HG03045 (cell line): Measurements from ENCODE around the gene NLK.

Experiments
- ATAC-seq: cut with Tn5 transposase; IDR thresholded peaks from one replicate; pipeline ENCODE4 v1.9.1; 2021; ENCODE audit warnings: mild to moderate bottlenecking, moderate library complexity; ENCODE audit not compliant: unreplicated experiment

Gene NLK

DNA sequence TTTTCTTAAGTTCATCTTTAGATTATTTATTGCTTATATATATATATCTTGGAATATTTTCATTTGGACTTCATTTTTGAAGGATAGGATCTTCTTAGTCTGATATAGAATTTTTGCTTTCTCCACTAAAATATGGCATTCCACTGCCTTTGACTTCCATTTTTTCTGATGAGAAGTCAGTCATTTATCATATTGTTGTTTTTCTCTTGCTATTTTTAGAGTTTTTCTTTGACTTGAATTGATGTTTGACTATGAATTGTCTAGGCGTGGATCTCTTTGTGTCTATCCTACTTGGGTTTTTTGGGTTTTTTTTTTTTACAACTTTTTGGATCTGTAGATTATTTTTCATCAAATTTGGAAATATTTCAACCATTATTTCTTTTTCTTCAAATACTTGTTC is 67.7 kb downstream of the NLK start:
- no peak for ATAC-seq

DNA sequence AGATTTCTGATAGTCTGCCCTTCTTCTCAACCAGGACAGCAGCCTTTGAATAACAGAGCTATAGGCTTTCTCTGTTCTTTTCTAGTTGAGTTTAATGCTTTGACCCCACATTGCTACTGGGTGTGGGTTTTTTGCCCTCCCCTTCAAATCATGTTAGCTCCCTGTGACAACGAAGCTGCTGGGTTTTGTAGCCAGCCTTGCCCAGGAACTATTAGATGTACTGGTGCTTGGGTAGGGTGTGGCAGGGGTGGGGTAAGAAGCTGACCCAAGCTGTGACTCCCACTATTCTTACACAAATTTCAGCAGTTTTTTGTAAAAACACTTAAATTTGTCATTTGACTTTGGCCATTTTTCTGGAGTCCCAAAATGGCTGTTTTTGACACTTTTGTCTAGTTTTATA is 69.7 kb downstream of the NLK start:
- no peak for ATAC-seq

DNA sequence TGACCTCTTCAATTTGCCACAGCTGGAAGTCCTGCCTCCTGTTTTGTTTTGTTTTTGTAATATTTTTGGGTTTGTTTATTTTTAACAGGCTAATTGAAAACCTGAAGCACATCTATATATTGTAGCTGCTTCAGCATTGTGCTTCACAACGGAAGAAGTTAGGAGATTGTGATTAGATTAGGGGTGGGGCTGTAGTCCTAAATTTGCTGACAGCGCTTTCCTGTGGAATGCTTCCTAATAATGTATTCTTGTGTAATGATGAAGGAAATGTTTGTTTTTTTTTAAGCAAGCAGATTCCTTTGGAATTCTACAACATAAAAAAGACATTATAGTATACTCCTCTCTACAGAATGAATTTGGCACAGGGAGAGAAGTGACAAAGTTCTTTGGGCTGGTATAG is 70.1 kb downstream of the NLK start:
- no peak for ATAC-seq

DNA sequence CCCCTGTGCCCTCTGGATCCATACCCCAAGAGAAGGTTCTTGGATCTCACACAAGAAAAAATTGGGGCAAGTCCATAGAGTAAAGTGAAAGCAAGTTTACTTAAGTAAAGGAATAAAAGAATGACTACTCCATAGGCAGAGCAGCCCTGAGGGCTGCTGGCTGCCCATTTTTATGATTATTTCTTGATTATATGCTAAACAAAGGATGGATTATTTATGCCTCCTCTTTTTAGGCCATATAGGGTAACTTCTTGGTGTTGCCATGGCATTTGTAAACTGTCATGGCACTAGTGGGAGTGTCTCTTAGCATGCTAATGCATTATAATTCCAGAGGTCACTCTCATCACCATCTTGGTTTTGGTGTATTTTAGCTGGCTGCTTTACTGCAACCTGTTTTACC is 70.8 kb downstream of the NLK start:
- ATAC-seq = no peak

DNA sequence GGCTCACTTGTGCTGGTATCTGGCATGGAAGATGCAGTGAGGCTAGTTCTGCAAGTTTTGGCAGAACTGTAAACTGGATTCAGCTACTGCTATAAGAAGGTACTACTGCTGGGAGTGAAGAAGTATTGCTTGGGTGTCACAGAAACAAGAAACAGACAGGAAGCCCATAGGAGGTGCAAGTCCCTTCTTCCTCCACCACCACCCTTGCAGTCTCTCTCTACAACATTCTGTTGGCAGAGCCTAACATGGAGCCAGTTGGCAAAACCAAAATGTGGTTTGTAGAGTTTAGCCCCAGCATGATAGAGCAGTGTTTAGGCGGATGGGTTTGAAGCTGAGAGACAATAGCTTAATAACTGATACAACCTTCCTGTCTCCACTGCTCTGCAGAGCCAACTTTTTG is 72.6 kb downstream of the NLK start:
- ATAC-seq = no peak

DNA sequence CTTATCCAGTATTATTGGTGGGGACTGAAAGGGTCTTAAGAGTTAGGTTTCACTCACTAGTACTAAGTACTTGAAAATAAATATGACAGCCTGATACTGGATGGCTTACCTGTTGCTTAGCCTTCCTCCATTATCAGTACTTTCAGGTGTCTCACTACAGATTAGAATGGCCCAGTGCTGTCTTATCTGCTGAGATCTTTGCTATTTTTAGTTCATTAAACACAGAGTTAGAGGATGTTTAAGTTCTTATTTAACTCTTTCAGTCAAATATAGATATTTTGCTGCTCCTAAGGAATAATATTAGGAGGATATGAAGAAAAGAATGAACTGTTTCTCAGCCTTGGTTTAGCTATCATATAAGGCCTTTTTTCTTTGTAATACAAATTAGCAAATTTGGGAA is 74.8 kb downstream of the NLK start:
- ATAC-seq = no peak

DNA sequence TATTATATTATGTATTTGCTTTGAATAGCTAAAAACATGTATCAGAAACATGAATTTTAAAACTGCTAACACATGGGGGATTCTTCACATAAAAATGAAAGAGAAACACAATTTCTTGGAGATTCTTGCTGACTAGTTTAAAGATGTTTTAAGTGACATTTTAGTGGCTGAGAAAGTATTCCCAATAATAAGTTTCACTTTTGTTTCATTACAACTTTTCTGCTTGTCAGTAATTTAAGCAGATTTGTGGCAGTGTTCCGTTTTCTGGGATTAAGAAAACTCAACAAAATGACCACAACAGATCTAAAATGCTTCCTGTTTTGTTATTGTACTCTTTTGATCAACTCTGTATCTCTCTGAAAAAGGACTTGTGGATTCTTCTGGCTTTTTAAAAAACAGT is 75.9 kb downstream of the NLK start:
- no peak for ATAC-seq

DNA sequence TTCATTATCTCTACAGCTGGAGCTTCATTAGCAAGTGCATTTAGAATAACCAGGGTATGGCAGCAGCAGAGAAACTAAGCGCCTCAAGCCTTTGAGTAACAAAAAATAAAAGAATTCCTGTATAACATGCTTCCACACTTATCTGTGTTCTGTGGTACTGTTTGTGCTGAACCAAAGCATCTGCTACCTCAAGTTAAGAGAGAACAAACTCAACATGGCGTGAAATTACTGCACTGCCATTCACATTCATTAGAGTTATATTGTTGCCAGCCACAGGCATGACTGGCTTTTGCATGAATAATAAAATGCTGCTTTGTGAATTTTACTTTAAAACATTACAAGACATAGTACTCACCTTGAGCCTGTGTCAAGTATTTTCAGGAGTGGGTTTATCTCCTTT is 76.6 kb downstream of the NLK start:
- no peak for ATAC-seq

DNA sequence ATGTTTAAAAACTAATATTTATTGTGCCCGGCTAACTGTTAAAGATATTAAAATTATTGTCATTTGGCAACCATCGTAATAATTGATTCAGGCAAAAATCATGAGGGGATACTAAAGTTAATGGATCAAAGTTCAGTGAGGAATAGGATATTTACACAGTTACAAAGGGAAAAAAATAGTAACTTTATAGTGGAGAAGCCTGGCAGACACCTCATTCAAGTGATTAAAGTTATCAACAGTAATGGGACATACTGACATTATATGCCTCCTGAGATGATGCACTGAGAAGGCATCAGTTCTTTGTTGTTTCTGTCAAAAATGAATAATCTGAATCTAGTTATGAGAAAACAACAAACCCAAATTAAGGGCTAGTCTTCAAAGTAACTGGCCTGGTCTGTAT is 77.1 kb downstream of the NLK start:
- ATAC-seq = no peak

DNA sequence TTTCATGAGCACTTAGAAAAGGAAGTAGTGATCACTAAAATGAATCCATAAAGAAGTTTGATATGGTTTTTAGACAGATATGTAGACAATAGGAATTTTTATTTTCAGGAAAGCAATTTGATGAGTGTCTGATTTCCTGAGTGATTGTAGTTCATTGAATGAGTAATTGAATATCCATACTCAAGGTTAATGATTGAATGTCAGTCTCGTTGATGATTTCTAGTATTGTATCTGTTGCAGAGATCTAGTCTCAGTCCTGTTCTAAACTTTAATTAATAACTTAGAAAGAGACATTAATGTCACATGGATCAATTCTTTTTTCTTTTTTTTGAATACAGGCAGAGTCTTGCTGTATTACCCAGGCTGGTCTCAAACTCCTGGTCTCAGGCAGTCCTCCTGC is 78.3 kb downstream of the NLK start:
- no peak for ATAC-seq

DNA sequence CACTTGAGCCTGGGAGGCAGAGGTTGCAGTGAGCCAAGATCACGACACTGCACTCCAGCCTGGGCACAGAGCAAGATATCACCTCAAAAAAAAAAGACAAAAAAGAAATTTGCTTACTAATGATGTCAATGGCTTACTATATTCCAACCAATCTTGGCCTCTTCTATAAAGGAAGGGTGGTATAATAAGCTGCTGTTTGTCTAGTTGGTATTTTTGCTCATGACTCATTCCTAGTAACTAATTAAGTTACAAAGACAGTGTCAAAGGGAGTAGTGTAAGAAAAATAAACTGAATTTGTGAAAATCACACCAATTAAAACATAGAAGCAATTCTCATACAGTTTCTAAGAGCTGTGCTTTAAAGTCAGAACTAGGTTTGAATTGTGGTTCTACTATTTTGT is 82.5 kb downstream of the NLK start:
- ATAC-seq = no peak

DNA sequence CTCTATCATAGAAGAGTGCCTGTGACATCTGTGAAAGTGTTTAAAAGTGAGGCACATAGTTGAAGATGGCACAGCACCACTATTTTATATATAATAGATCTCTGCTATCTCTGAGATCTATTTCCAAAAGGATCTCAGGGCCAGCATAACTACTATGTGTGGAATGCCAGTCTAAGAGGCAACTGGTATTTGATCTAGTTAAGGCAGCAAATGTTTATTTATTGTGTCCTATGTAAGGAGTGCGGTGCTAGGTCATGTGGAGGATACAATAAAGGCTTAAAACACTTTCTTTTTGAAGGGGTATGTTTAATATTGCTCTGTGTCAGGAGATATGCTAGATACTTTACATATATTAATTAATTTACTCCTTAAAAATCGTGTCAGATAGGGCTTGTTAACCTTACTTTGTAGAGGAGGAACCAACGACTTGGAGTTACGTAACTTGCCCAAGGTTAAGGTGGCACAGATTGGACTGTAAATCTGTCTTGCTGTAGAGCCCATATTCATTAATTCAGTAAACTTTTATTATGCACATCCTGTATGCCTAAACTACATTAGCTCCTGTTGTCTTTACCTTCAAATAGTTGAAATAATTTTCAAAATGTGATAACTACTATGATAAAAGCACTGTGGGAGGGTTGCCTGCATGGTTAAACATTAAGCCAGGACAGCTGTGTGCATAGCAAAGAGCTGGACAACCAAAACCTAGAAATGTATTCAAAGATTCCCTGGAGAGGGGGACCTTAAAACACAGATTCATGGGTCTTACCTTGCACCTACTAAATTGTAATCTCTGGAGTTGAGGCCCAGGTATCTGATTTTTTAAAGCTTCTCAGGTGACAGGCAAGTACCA is 83.3 kb downstream of the NLK start:
- no peak for ATAC-seq

DNA sequence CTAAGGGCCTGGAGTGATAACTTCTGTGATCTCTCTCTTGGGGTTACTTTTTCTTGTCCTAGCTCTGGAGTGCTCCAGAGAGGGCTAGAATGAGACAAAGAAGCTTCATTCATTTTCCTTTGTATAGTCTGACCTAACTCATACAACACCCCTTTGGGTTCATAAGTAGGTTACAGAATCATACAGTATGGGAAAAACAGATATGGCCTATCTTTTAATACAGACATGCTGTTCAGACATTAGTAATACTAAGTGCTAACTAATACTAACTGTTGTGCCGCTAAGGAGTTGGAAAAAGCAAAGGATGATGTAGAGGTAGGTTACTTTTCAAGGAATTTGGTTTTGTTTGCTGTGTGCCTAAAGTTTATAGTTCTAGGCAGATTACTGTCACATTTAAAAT is 84.7 kb downstream of the NLK start:
- ATAC-seq = no peak

DNA sequence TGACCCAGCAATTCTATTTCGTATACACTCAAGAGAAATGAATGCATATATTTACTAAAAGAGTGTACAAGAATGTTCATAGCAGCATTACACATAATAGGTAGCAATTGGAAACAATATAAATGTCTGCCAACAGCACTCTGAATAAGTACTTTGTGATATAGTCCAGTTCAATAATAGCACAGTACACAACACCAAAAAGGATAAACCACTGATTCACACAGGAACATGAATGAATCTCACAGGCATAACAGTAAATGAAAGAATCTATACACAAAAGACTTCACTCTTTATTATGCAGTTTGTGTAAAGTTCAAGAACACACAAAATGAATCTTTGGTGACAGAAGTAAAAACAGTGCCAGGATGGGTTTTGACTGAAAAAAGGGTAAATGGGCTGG is 86.3 kb downstream of the NLK start:
- no peak for ATAC-seq

DNA sequence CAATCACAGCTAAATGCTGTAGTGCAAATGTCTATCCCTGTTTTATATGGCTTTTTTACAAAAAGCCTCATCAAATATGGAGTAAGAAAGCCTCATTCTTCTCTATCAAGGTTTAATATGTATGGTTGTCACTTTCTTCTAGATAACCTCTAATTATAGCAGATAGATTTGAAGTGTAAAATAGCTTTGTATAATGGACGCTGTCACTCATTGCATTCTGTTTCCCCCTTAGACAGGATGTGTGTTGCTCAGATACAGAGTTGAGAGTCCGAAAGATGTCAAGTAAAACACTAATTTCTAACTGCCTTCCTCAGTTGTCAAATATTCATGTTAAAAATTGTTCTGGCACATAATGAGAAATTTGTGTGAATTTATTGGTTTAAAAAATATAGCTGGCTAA is 88.0 kb downstream of the NLK start:
- ATAC-seq = no peak

DNA sequence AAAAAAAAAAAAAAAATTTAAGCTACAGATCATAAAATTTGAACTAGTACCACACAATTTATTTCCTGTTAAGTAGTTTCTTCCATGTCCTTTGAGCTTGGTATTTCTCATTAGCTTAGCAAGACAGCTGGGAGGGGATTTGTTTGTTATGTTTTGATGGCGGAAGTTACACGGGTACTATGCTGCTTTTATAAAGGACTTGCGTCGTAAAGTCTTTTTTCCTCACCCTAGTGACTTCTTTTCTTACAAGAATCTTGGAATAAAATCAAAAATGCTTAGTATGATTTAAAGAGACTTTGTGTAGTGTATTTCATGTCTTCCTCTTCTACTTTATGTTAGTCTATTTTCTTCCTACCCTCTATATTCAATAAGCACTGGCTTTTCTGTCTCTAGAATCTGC is 89.1 kb downstream of the NLK start:
- ATAC-seq = no peak

DNA sequence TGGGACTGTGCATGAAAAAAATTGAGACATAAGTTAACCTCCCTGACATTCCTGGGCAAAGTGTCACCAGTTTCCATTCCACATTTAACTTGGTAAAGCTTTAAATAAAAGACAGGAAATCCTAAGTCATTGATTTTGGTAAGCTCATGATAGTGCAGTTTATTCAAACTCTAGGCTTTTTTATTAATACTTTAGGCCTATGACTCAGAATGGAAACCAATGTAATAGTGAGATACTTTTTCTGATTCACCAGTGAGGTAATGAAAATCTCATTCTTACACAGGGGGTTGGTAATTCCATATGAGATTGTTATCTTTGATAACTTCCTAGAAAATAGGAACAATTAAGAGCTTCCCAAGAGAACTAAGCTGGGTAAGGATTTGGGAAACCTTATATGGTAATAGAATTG is 91.1 kb downstream of the NLK start:
- no peak for ATAC-seq

DNA sequence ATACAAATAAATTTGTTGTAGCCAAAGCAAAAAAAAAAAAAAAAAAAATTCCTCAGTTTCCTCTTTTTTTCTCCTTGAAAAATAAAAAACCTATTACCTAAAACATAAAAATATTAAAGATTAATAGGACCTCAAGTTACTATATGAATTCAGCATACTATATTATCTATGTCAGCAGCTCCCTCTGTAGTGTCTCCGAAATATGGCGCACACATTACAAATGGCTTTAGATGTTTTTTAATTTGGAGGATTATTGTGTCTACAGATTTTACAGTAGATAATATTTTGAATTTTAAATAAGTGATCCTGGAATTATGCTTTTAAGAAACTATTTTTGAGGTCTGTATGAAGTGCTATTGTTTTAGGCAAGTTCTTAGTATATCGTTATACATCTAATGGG is 94.4 kb downstream of the NLK start:
- ATAC-seq = no peak

DNA sequence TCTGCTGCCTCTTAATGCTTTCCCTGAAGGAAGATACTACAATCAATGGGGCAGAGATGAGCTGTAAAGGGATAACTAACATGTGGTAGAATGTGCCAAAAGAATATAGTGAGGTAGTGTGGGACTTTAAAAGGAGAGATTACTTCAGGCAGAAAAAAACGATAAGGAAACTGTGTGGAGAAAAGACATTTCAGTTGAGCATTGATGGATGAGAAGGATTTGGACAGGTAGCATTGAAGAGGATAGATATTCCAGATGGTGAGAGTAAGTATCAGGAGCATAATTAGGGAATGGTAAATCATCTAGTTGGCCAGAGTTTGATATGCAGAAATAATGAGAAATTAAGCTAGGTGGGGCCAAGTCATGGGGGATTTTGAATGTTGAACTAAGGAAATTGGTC is 97.3 kb downstream of the NLK start:
- ATAC-seq = no peak

DNA sequence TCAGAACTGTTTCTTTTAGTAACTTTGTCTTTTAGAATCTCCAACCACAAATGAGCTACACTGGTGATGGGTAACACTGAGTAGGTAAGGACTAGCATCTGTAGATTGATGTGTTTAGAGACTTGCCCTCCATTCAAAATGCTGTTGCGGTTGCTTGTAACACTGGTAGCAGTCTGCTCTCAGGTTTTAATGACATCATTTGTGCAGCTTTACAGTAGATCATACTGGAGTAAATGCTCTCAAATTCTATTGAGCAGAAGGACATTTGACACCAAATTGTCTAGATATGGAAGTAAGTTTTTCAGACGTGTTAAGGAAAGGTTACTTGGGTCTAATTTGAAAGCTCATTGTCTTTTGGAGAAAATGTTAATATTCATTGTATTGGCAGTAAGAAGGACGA is 98.8 kb downstream of the NLK start:
- no peak for ATAC-seq

DNA sequence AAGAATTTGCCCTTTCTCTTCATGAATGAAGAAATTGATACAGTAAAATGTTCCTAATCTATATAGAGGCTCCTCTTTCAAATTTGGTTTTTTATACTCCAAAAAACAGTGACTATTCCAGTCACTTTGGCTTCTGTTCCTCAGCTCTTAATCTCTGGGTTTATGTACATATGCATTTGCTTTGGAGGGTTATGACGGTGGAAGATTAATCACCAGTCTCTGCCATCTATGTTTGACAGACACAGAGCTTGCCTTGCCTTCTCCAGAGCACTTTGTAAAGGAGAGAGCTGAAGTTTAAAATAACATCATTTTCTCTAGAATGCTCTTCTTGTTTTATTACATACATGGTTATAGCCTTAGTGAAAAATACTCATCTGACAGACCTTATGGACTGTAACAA is 99.3 kb downstream of the NLK start:
- ATAC-seq = no peak

DNA sequence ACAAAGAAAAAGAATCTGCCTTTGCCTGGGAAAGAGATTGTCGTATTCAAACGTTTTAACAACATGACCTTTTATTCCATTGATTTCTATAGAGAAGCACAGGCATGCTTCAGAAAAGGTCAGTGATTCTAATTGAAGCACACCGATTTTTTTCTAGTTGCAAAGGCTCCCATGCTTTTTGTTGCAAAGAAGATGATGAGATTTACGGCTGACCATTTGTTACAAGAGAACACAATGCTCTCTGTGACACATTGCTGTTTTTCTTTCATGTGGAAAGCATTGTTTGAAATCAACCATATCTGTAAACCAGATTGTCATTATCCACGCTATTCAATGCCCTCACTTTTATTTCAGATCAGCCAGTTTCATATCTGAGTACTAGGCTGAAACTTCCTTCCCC is 99.8 kb downstream of the NLK start:
- ATAC-seq = no peak

DNA sequence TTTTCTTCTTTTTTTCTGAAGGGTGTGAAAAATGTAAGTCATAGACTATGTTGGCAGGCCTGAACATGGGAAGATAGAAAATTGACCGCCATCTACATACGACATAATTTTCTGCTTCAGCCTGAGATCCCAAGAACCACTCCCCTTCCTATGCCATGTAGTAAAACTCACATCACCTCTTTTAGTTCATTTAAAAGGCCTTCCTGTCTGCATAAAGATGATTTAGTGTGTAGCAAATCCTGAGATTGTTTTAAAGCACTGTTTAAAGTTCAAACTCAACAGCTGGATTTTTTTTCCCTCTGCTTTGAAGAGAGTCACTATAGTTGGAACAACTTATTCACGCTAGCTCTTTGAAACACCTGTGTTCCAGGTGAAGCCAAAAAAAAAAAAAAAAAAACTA is 101.5 kb downstream of the NLK start:
- no peak for ATAC-seq
